WTC11 (cell line): ENCODE measurements around the gene CRYZL1. TPM values are rescaled to one million over a fixed set of nuclear protein-coding genes. Genes with fewer than 3 reads are reported as not detected.

Source experiments
- ATAC-seq: fragments of 200-7000 bp; cut with Tn5 transposase; 2 replicates; pipeline ENCODE4 v1.10.0; 2021; ENCODE audit warnings: mild to moderate bottlenecking, moderate library complexity
- CTCF ChIA-PET: fragments of 300-600 bp; sonication (Branson Sonifier 250); formaldehyde crosslinking; loops from one replicate; lab custom pipeline; 2021; ENCODE audit warnings: antibody characterized with exemption; lab: Charles Lee
- POLR2A ChIA-PET: fragments of 350-600 bp; sonication (Branson Sonifier 250); formaldehyde crosslinking; loops from one replicate; lab custom pipeline; 2021; ENCODE audit warnings: antibody characterized with exemption; lab: Charles Lee
- DNase-seq: peaks from one replicate; pipeline ENCODE4 v3.0.0; 2021; ENCODE audit warnings: low spot score
- H3K27ac Mint-ChIP-seq: 2 replicates; pipeline ENCODE4 v1.8.0; 2021; ENCODE audit warnings: mixed read lengths
- H3K27me3 Mint-ChIP-seq: 2 replicates; pipeline ENCODE4 v1.8.0; 2021; ENCODE audit warnings: low read depth, mild to moderate bottlenecking, moderate library complexity, mixed read lengths
- H3K36me3 Mint-ChIP-seq: 2 replicates; pipeline ENCODE4 v1.8.0; 2021; ENCODE audit warnings: mixed read lengths
- H3K4me1 Mint-ChIP-seq: 2 replicates; pipeline ENCODE4 v1.8.0; 2022; ENCODE audit warnings: mixed read lengths
- H3K4me3 Mint-ChIP-seq: 2 replicates; pipeline ENCODE4 v1.8.0; 2021; ENCODE audit warnings: mild to moderate bottlenecking, moderate library complexity, mixed read lengths
- H3K9me3 Mint-ChIP-seq: 2 replicates; pipeline ENCODE4 v1.8.0; 2021; ENCODE audit warnings: mixed read lengths
- CREB1 ChIP-seq: sonication (generic); formaldehyde crosslinking; IDR thresholded peaks from 2 replicates; pipeline ENCODE4 v1.8.0; 2023; ENCODE audit warnings: mild to moderate bottlenecking, missing genetic modification reagents
- ELF4 ChIP-seq: sonication (generic); formaldehyde crosslinking; IDR thresholded peaks from 2 replicates; pipeline ENCODE4 v1.8.1; 2022; ENCODE audit warnings: low read depth, mild to moderate bottlenecking, moderate library complexity, missing genetic modification reagents
- EMX1 ChIP-seq: fragments of 250-450 bp; sonication (Bioruptor Pico); IDR thresholded peaks from 2 replicates; pipeline ENCODE4 v1.8.0; 2021; ENCODE audit warnings: mild to moderate bottlenecking
- GTF2I ChIP-seq: fragments of 250-450 bp; sonication (Bioruptor Pico); conservative IDR thresholded peaks from 2 replicates; pipeline ENCODE4 v1.4.0; 2021; ENCODE audit warnings: mild to moderate bottlenecking
- IRF2 ChIP-seq: sonication (generic); formaldehyde crosslinking; IDR thresholded peaks from 2 replicates; pipeline ENCODE4 v1.8.0; 2022; ENCODE audit warnings: low read depth, missing genetic modification reagents, borderline replicate concordance
- JAZF1 ChIP-seq: fragments of 250-450 bp; sonication (Bioruptor Pico); IDR thresholded peaks from 2 replicates; pipeline ENCODE4 v1.9.0; 2021; ENCODE audit warnings: moderate library complexity, mild to moderate bottlenecking, inconsistent platforms
- KAT7 ChIP-seq: sonication (generic); formaldehyde crosslinking; IDR thresholded peaks from 2 replicates; pipeline ENCODE4 v1.8.1; 2023; ENCODE audit warnings: missing genetic modification reagents, mild to moderate bottlenecking, borderline replicate concordance
- MAX ChIP-seq: sonication (generic); formaldehyde crosslinking; IDR thresholded peaks from 2 replicates; pipeline ENCODE4 v1.8.0; 2022; ENCODE audit warnings: mild to moderate bottlenecking, missing genetic modification reagents
- OVOL2 ChIP-seq: fragments of 250-450 bp; sonication (Bioruptor Pico); IDR thresholded peaks from 2 replicates; pipeline ENCODE4 v1.9.0; 2021; ENCODE audit warnings: mild to moderate bottlenecking, borderline replicate concordance
- RELA ChIP-seq: sonication (generic); formaldehyde crosslinking; IDR thresholded peaks from 2 replicates; pipeline ENCODE4 v1.8.1; 2022; ENCODE audit warnings: missing genetic modification reagents, mild to moderate bottlenecking, borderline replicate concordance
- SOX15 ChIP-seq: fragments of 250-450 bp; sonication (Bioruptor Pico); IDR thresholded peaks from 2 replicates; pipeline ENCODE4 v1.9.0; 2021; ENCODE audit warnings: mild to moderate bottlenecking
- ZNF138 ChIP-seq: sonication (generic); formaldehyde crosslinking; conservative IDR thresholded peaks from 2 replicates; pipeline ENCODE4 v1.8.1; 2022; ENCODE audit warnings: mild to moderate bottlenecking, moderate library complexity, missing genetic modification reagents
- ZNF219 ChIP-seq: sonication (generic); formaldehyde crosslinking; IDR thresholded peaks from 2 replicates; pipeline ENCODE4 v1.8.0; 2023; ENCODE audit warnings: missing genetic modification reagents, mild to moderate bottlenecking, borderline replicate concordance
- ZNF263 ChIP-seq: sonication (generic); formaldehyde crosslinking; IDR thresholded peaks from 2 replicates; pipeline ENCODE4 v1.8.1; 2022; ENCODE audit warnings: low read depth, mild to moderate bottlenecking, moderate library complexity, missing genetic modification reagents
- ZNF317 ChIP-seq: sonication (generic); formaldehyde crosslinking; IDR thresholded peaks from 2 replicates; pipeline ENCODE4 v1.8.1; 2023; ENCODE audit warnings: low read depth, mild to moderate bottlenecking, moderate library complexity, missing genetic modification reagents, borderline replicate concordance
- ZNF423 ChIP-seq: fragments of 250-450 bp; sonication (Bioruptor Pico); IDR thresholded peaks from 2 replicates; pipeline ENCODE4 v2.1.2; 2022; ENCODE audit warnings: mild to moderate bottlenecking, moderate library complexity
- total RNA-seq: library from RNA; stranded (reverse); gene quantifications from 3 replicates; pipeline ENCODE4 v1.2.3, GENCODE V29; 2021
- TF ChIP-seq, protein P1 (sequence below): sonication (generic); formaldehyde crosslinking; IDR thresholded peaks from 2 replicates; pipeline ENCODE4 v1.8.0; 2023; ENCODE audit warnings: missing genetic modification reagents
- TF ChIP-seq, protein P2 (sequence below): sonication (generic); formaldehyde crosslinking; IDR thresholded peaks from 2 replicates; pipeline ENCODE4 v1.8.1; 2022; ENCODE audit warnings: mild to moderate bottlenecking, moderate library complexity, missing genetic modification reagents
- TF ChIP-seq, protein P3 (sequence below): fragments of 250-450 bp; sonication (Bioruptor Pico); conservative IDR thresholded peaks from 2 replicates; pipeline ENCODE4 v1.9.0; 2021; ENCODE audit warnings: mild to moderate bottlenecking
- TF ChIP-seq, protein P4 (sequence below): sonication (generic); formaldehyde crosslinking; conservative IDR thresholded peaks from 2 replicates; pipeline ENCODE4 v1.8.1; 2022; ENCODE audit warnings: mild to moderate bottlenecking, missing genetic modification reagents
- TF ChIP-seq, protein P5 (sequence below): sonication (generic); formaldehyde crosslinking; IDR thresholded peaks from 2 replicates; pipeline ENCODE4 v1.8.0; 2022; ENCODE audit warnings: mild to moderate bottlenecking, missing genetic modification reagents
- TF ChIP-seq, protein P6 (sequence below): sonication (generic); formaldehyde crosslinking; IDR thresholded peaks from 2 replicates; pipeline ENCODE4 v1.8.1; 2022; ENCODE audit warnings: mild to moderate bottlenecking, missing genetic modification reagents, moderate library complexity, borderline replicate concordance
- TF ChIP-seq, protein P7 (sequence below): sonication (generic); formaldehyde crosslinking; IDR thresholded peaks from 2 replicates; pipeline ENCODE4 v1.8.0; 2022; ENCODE audit warnings: mild to moderate bottlenecking, missing genetic modification reagents

The CRYZL1 gene
- total RNA-seq, 1 experiment from 2014 or later: 21.9 TPM

DNA sequence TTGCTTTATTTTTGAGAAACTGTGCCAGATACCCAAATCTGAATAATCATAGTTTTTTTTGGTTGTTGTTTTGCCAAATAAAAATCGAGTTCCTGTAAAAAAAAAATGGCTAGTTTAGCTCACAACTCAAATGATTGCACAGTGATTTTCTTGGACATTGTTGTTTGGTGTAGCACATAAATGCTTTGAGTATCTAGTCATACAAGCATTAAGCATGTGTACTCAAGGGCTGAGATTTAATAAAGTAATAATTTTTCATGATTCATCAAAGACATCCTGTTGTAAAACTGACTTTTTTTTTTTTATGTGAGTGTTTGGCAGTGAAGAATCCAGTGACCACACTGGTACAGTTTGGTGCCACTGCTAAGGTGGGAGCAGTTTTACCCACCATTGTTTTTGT lies 19.6 kb upstream of the CRYZL1 start:
- Mint-ChIP-seq H3K27ac (no peak overlapping the region), H3K36me3 (0 out of 2 replicates have a peak, but pooled peaks cover 4% of the 10 kb centered on the region)

DNA sequence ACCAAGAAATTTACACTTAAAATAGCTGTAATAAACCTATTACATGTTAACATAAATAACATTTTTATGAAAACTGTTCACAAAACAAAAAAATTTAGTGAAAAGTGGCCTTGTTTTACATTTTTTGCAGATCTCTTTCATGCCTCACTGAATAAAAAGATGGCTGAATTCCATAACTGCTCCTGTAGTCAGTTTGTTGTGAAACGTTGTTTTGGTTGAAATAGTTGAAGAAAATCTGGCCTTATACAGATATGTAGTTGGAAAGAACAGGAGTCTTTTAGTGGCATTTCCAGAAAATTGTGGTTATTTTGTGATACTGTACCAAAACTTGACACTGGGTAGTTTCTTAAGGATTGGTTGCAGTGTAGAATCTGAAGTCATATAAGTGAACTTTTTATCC lies 18.9 kb upstream of the CRYZL1 start:
- Mint-ChIP-seq H3K4me3 (no peak overlapping the region), H3K36me3 (0 out of 2 replicates have a peak, but pooled peaks cover 4% of the 10 kb centered on the region), H3K9me3 (peaks cover 8% of the 10 kb centered on the region; the same call in 1 of the 2 replicates), H3K27me3 (no peaks in the 10 kb centered on the region), H3K4me1 (peaks cover 46% of the 10 kb centered on the region), H3K27ac (0 out of 2 replicates have a peak overlapping the region, but pooled peaks have one; percentile 43)
- ATAC-seq (no peak), DNase-seq (no peak)
- ChIA-PET CTCF (interaction anchor here (1.0 kb wide), 1 partner anchor 54 kb away, joined by 3 read pairs; no protein-coding TSS in a partner anchor), POLR2A (no interaction called here)
- no peak for TF ChIP-seq JAZF1 (CRISPR knock-in tag)
- no peak for TF ChIP-seq CREB1
- TF ChIP-seq, protein P1, sequence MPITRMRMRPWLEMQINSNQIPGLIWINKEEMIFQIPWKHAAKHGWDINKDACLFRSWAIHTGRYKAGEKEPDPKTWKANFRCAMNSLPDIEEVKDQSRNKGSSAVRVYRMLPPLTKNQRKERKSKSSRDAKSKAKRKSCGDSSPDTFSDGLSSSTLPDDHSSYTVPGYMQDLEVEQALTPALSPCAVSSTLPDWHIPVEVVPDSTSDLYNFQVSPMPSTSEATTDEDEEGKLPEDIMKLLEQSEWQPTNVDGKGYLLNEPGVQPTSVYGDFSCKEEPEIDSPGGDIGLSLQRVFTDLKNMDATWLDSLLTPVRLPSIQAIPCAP (CRISPR knock-in tag): no peak
- TF ChIP-seq RELA (CRISPR knock-in tag): no peak
- no peak for TF ChIP-seq ZNF317 (CRISPR knock-in tag)
- no peak for TF ChIP-seq ZNF138 (CRISPR knock-in tag)
- no peak for TF ChIP-seq SOX15 (CRISPR knock-in tag)

More for the DNA sequence above, 19.6 kb upstream of the CRYZL1 start:
- ChIA-PET CTCF (interaction anchor here (1.0 kb wide), 1 partner anchor 55 kb away, joined by 3 read pairs; no protein-coding TSS in a partner anchor), POLR2A (no interaction called here)
- Mint-ChIP-seq H3K9me3 (peaks cover 8% of the 10 kb centered on the region; the same call in 1 of the 2 replicates), H3K27me3 (no peaks in the 10 kb centered on the region), H3K4me3 (no peak overlapping the region)
- TF ChIP-seq ZNF423 (CRISPR knock-in tag): no peak
- TF ChIP-seq, all 79 proteins: peak for 0
- no peak for DNase-seq
- no peak for ATAC-seq
- H3K4me1 Mint-ChIP-seq: peaks cover 40% of the 10 kb centered on the region

- H3K36me3 Mint-ChIP-seq: 0 out of 2 replicates have a peak, but pooled peaks cover 4% of the 10 kb centered on the region
- H3K27ac Mint-ChIP-seq: peak overlapping the region; percentile 14; the same call in 1 of the 2 replicates
- POLR2A ChIA-PET: interaction anchor here (0.6 to 1.2 kb wide), 2 partner anchors 13 to 336 kb away, joined by 3 to 7 read pairs; no protein-coding TSS in a partner anchor
- peaks cover 54% of the 10 kb centered on the region for H3K4me1 Mint-ChIP-seq
- H3K9me3 Mint-ChIP-seq: peaks cover 8% of the 10 kb centered on the region; the same call in 1 of the 2 replicates
- DNase-seq: no peak
- H3K4me3 Mint-ChIP-seq: no peak overlapping the region
- CTCF ChIA-PET: interaction anchor here (0.5 kb wide), 1 partner anchor 1782 kb away, joined by 4 read pairs; no protein-coding TSS in a partner anchor
- no peaks in the 10 kb centered on the region for H3K27me3 Mint-ChIP-seq
- ATAC-seq: no peak
- TF ChIP-seq ZNF219 (CRISPR knock-in tag): no peak
- TF ChIP-seq ELF4: no peak
- TF ChIP-seq, protein P2, sequence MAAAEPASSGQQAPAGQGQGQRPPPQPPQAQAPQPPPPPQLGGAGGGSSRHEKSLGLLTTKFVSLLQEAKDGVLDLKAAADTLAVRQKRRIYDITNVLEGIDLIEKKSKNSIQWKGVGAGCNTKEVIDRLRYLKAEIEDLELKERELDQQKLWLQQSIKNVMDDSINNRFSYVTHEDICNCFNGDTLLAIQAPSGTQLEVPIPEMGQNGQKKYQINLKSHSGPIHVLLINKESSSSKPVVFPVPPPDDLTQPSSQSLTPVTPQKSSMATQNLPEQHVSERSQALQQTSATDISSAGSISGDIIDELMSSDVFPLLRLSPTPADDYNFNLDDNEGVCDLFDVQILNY (CRISPR knock-in tag): no peak
- TF ChIP-seq EMX1 (CRISPR knock-in tag): no peak
- TF ChIP-seq OVOL2: no peak
- TF ChIP-seq, protein P3, sequence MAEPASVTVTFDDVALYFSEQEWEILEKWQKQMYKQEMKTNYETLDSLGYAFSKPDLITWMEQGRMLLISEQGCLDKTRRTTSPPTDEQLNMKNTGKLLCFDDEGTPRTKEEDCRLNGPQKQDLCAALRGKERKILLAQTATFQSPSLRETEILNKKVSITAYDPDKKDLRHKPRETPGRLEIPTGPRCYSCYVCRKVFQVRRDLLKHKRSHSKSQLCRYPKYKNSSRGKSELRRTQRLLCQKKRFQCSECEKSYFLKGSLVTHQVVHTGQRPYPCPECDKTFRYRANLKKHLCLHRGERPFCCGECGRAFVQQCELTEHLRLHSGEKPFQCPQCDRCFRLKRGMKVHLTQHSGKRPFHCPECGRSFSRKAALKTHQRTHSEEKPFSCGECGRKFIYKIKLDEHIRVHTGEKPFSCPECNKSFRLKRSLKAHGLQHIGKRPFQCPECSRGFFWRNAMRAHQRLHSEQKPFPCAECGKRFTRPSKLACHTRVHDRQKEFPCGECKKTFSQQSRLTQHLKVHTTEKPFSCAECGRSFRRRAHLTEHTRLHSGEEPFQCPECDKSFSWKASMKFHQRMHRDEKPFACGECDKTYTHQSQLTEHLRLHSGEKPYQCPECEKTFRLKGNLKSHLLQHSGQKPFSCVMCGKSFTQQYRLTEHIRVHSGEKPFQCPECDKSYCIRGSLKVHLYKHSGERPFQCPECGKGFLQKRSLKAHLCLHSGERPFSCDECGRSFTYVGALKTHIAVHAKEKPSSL (CRISPR knock-in tag): no peak
- TF ChIP-seq, protein P4, sequence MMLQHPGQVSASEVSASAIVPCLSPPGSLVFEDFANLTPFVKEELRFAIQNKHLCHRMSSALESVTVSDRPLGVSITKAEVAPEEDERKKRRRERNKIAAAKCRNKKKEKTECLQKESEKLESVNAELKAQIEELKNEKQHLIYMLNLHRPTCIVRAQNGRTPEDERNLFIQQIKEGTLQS (CRISPR knock-in tag): no peak
- TF ChIP-seq ZNF317 (CRISPR knock-in tag): no peak
- TF ChIP-seq, protein P5, sequence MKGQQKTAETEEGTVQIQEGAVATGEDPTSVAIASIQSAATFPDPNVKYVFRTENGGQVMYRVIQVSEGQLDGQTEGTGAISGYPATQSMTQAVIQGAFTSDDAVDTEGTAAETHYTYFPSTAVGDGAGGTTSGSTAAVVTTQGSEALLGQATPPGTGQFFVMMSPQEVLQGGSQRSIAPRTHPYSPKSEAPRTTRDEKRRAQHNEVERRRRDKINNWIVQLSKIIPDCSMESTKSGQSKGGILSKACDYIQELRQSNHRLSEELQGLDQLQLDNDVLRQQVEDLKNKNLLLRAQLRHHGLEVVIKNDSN: no peak
- TF ChIP-seq ZNF263 (CRISPR knock-in tag): no peak
- TF ChIP-seq JAZF1 (CRISPR knock-in tag): no peak
- TF ChIP-seq, protein P1 (CRISPR knock-in tag): no peak
- TF ChIP-seq, protein P6, sequence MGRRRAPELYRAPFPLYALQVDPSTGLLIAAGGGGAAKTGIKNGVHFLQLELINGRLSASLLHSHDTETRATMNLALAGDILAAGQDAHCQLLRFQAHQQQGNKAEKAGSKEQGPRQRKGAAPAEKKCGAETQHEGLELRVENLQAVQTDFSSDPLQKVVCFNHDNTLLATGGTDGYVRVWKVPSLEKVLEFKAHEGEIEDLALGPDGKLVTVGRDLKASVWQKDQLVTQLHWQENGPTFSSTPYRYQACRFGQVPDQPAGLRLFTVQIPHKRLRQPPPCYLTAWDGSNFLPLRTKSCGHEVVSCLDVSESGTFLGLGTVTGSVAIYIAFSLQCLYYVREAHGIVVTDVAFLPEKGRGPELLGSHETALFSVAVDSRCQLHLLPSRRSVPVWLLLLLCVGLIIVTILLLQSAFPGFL (CRISPR knock-in tag): no peak
- TF ChIP-seq KAT7 (CRISPR knock-in tag): no peak
- TF ChIP-seq IRF2 (CRISPR knock-in tag): no peak
- TF ChIP-seq, protein P7, sequence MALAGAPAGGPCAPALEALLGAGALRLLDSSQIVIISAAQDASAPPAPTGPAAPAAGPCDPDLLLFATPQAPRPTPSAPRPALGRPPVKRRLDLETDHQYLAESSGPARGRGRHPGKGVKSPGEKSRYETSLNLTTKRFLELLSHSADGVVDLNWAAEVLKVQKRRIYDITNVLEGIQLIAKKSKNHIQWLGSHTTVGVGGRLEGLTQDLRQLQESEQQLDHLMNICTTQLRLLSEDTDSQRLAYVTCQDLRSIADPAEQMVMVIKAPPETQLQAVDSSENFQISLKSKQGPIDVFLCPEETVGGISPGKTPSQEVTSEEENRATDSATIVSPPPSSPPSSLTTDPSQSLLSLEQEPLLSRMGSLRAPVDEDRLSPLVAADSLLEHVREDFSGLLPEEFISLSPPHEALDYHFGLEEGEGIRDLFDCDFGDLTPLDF (CRISPR knock-in tag): no peak
- TF ChIP-seq MAX (CRISPR knock-in tag): no peak
- no peak for TF ChIP-seq GTF2I (CRISPR knock-in tag)
These were observed 18.0 kb upstream of the CRYZL1 start for GRCh38 chr21:33659568-33659949.
